NOMO-1 (cell line): ENCODE data around the gene ANTXR2.
A peak's percentile ranks its signal among the peaks of the same experiment; 100 is the strongest.
"Not testable (repeated sequence)": the region's sequence is repeated elsewhere in the genome, so short reads cannot be mapped to it uniquely, and the experiment has no call there.

Experiments used
- DNase-seq, 2 experiments: peaks; one replicate each; lab custom pipeline; 2025; ENCODE audit not compliant: unreplicated experiment in 2 of 2; lab: John Stamatoyannopoulos, UW

The ANTXR2 gene

DNA sequence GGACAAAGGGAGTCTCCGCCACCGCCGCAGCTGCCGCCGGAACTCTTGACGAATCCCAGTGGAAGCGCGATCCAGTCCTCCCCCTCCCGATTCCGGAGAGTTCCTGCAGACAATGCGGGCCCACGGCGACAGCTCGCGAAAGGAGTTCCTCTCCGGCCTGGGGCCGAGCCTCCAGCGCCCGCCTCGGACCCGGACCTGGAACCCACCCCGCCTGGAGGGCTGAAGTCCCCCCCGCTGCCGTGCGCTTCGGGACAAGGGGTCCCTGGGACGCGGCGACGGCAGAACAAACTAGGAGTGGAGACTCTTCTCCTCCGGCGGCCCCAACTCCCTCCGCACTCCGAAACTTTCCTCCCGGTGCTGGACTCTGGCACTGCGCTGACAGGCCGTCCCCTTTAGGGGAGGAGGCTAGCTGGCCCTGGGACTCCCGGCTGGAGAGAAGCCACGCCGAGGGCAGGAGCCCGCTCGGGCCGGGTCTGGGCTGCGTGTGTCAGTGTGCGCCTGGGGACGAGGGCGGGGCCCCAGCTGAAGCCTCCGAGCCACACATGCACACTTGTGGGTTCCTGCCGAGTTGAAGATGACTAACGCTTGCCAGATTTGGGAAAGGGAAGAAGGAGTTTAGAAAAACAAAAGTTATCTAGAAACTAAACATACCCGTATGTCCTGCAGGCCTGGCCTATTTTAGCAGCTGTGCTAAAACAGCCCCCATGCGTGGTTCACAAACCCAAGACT, at the start of gene ANTXR2:
Gene ANTXR2, minus strand, starts transcription at position 486 of the 729 bp plus-strand sequence. CDS start 669 bp downstream, outside the sequence.
- DNase-seq: peak; percentile 88 to 94

DNA sequence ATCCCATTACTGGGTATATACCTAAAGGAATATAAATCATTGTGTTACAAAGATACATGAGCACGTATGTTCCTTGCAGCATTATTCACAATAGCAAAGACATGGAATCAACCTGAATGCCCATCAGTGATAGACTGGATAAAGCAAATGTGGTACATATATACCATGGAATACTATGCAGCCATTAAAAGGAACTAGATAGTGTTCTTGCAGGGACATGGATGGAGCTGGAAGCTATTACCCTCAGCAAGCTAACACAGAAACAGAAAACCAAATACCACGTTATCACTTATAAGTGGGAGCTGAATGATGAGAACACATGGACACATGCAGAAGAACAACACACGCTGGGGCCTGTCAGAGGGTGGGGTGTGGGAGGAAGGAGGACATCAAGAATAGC, 48.8 kb upstream of the ANTXR2 start:
- DNase-seq: not testable (repeated sequence)

DNA sequence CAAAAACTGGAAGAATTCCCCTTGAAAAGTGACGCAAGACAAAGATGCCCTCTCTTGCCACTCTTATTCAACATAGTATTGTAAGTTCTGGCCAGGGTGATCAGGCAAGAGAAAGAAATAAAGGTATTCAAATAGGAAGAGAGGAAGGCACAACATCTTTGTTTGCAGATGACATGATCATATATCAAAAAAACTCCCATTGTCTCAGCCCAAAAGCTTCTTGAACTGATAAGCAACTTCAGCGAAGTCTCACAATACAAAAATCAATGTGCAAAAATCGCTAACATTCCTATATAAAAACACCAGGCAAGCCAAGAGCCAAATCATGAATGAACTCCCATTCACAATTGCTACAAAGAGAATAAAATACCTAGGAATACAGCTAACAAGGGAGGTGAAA, 46.6 kb upstream of the ANTXR2 start:
- not testable (repeated sequence) for DNase-seq

DNA sequence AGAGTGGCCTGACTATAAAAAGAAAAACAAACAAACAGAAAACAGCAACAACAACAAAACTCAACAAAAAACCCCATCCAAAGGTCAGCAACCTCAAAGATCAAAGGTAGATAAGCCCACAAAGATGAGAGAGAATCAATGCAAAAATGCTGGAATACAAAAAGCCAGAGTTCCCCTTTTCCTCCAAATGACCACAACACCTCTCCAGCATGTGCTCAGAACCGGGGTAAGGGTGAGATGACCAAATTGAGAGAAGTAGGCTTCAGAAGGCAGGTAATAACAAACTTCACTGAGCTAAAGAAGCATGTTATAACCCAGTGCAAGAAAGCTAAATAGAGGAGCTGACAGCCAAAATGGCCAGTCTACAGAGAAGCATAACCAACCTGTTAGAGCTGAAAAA, 43.5 kb upstream of the ANTXR2 start:
- DNase-seq: no peak

DNA sequence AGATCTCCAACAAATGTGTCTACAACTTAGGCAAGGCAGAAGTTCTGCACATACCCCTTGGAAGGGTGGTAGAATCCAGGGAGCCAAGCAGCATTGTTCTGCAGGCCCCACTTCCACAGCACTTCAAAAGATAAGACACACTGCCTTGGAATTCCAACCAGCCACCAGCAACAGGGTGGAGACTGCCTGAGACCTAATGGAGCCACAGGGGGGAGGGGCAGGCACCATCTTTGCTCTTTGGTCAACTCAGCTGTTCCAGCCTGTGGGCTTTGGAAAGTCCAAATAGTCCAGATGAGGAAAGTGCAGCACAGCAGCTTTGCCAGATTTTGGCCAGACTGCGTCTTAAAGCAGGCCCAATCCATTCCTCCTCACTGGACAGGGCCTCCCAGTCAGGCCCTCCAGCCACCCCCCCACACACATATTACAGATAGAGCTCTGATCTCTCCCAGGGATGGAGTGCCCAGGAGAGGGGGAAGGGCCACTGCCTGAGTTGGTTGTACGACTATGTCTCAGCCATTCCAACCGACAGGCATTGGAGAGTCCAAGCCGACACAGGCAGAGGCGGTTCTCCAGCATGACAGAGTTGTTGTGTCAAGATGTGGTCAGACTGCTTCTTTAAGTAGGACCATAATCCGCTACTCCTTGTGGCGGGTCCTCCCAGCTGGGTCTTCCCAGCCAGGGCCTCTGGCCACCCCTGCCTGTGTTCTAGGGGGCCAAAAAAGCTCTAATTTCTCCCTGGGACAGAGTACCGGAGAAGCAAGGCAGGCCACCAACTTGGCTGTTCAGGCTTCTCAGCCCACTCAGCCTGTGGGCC, 42.5 kb upstream of the ANTXR2 start:
- no peak for DNase-seq

DNA sequence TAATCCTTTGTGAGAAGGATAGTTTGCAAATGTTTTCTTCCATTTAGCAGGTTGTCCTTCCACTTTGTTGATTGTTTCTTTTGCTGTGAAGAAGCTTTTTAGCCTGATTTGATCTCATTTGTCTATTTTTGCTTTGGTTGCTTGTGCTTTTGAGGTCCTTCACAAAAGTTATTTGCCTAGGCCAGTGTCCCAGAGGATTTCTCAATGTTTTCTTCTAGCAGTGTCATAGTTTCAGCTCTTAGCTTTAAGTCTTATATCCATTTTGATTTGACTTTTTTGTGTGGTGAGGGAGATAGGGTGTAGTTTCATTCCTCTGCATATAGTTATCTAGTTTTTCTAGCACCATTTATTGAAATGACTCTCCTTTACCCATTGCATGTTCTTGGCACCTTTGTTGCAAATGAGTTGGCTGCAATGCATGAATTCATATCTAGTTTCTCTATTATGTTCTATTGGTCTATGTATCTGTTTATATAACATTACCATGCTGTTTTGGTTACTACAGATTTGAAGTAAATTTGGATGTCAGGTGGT, 41.8 kb upstream of the ANTXR2 start:
- no peak for DNase-seq

DNA sequence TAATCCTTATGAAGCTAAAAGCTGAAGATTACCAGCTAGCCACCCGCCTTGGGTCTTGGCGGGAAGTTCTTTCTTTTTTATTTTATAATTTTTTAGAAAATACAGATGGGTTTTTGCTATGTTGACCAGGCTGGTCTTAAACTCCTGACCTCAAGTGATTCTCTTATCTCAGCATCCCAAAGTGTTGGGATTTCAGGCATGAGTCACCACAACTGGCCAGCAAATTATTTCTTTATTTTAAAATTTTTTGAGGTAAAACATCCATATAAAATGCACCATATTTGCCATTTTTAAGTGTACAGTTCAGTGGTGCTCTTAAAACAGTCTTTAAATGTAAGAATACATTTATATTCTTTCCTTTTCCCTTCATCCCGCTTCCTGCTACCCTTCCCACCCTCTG, 40.6 kb upstream of the ANTXR2 start:
- no peak for DNase-seq

DNA sequence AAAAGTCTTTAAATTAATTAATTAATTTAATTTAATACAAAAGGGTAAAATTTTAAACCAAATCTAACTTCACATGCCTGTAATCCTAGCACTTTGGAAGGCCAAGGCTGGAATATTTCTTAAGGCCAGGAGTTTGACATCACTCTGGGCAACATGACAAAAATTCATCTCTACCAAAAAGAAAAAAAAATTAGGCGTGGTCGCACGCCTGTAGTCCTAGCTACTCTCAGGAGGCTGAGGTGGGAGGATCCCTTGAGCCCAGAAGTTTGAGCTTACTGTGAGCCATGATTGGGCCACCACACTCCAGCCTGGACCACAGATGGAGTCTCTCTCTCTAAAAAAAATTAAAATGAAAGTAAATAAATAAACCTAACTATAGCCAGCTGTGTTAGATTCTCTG, 39.2 kb upstream of the ANTXR2 start:
- no peak for DNase-seq

DNA sequence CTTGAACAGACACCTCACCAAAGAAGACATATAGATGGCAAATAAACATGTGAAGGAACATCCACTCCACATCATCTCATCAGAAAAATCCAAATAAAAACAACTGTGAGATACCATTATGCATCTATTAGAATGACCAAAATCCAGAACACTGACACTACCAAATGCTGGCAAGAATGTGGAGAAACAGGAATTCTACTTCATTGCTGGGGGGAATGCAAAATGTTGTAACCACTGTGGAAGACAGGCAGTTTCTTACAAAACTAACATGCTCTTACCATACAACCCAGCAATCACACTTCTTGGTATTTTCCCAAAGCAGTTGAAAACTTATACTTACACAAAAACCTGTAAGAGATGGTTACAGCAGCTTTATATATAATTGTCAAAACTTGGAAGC, 38.2 kb upstream of the ANTXR2 start:
- no peak for DNase-seq

DNA sequence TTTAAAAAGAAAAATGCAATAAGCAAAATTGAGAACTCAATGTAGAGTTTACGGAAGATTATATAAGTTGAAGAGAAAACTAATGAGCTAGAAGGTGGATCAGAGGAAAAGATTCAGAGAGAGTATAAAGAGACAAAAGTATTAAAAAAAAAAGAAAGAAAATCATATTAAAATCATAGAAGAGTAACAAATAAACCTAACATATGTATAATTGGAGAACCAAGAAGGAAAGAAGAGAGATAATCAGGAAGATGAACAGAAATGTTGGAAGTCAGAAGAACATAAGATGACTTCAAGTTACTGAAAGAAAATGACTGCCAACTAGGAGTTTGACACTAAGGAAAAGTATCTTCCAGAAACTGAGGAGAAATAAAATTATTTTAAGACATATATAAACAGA, 34.3 kb upstream of the ANTXR2 start:
- no peak for DNase-seq

DNA sequence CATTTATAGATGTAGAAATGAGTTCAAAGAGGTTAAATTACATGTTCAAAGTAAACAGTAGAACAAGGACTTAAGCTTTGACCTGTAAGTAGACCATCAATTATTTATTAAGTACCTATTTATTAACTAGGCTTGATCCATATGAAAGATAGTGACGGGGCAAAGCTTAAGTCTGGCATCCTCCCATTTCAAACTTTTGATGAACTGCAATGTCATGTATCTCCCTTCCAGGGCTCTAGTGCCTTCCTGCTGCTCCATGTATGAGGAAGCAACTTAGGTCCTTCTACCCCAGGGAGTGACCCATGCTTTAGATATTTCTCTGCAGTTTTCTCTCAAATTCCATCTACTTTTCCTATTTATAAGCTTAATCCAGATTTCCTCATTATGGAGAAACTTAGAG, 31.9 kb upstream of the ANTXR2 start:
- DNase-seq: no peak

DNA sequence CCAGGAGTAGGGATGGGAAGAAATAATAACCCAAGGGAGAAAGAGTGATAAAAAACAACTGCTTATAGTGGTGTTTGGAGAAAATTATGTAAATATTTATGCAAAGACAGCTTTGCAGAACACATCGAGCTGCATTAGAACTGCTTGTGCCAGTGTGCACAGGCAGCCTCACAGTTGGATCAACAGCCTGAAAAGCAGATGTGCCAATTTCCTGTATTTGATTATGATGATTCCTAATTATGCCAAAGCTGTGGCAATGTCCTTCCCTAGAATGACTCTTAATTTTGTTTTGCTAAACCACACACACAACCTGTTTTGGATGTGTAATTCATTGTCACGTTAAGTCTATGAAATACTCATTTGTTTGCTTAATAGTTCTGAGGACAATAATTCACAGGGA, 30.6 kb upstream of the ANTXR2 start:
- DNase-seq: peak; percentile 51 to 61

DNA sequence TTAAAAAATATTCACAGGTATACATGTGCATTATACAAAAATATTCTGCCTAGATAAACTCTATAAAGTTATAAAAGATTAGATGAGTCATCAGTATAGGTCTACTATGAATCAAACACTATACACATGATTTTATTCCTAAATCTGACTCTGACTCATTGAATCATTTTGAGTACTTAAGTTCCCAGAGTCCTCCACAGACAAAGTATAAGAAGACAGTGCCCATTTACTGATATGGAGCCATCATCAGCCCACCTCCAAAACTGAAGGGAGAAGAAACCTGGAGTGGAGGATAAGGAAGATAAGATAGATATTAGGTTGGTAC, 28.7 kb upstream of the ANTXR2 start:
- no peak for DNase-seq

DNA sequence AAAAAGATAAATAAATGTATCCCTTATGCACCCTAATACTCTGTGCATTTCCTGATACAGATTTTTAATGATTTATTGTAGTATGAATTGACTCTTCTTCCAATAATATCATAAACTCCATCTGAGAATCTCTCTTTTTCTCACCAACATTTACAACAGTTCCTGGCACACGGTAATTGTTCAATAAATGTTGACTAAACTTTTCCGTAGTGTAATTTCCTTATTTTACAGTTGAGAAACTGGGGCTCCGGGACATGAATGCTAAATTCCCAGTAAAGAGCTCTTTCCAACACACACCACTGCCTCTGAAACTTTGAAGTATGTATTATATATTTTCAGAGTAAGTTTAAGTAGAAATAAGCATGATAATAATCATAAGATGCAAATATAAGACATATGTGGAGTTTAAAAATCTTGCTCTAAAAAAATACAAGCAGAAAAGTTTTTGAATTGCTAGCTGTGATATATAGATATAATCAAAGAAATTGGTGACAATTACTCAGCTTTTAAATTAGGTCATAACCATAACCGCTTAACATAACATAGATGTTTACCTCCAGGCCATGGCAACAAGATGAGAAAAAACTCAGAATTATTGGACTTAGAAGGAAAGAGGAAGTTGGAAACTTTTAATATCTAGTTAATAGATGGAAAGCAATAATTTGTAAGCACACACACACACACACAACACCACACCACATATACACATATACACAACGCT, 28.2 kb upstream of the ANTXR2 start:
- DNase-seq: peak in 1 of 2 experiments; percentile 32

DNA sequence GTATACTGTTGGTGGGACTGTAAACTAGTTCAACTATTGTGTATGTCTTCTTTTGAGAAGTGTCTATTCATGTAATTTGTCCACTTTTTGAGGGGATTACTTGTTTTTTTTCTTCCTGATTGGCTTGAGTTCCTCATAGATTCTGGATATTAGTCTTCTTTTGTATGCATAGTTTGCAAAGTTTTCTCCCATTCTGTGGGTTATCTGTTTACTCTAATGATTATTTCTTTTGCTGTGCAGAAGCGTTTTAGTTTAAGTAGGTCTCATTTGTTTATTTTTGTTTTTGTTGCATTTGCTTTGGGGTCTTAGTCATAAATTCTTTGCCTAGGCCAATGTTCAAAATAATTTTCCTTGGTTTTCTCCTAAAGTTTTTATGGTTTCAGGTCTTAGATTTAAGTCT, 26.6 kb upstream of the ANTXR2 start:
- no peak for DNase-seq

DNA sequence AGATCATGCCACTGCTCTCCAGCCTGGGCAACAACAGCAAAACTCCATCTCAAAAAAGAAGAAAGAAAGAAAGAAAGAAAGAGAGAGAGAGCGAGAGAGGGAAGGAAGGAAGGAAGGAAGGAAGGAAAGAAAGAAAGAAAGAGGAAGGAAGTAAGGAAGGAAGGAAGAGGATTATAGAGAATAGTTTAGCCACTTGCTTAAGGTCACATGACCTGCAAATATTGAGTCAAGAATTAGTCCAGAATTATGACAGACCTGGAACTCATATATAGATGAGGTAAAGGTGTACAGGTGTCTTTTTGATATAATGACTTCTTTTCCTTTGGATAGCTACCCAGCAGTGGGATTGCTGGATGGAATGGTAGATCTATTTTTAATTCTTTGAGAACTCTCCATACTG, 25.6 kb upstream of the ANTXR2 start:
- no peak for DNase-seq

DNA sequence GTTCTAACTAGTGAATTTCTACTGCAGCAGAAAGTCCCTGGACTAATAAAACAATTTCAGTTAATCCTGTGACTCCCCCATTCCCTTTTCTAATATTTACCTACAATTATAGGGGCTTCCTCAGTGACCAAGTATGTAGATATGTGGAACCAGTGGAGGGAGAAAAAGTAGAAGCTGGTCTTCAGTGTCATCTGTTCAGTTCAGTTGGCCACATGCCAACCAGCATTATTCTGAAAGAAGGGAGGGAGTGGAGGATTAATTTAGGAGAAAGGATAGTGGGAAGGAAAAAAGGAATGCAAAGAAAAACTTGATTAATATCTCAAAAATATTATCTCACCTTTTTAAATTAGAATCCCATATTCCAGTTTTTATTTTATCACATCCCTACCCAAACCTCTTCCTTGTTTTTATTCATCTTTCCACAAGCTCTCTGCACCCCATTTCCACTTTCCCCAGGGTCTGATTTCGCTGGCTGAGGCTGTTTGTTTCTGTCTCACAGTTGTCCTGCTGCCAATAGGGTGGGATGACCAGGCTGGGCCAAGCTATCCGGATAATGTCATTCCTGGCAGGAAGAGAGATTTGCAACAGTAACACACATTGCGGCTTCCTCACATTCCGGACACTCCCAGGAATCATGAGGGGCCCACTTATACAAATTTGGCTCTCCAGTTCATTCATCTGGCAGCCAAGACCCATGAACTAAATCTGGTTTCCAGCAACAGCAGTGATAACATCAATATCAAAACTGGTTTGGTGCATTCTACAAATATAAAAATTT, 24.6 kb upstream of the ANTXR2 start:
- DNase-seq: no peak

DNA sequence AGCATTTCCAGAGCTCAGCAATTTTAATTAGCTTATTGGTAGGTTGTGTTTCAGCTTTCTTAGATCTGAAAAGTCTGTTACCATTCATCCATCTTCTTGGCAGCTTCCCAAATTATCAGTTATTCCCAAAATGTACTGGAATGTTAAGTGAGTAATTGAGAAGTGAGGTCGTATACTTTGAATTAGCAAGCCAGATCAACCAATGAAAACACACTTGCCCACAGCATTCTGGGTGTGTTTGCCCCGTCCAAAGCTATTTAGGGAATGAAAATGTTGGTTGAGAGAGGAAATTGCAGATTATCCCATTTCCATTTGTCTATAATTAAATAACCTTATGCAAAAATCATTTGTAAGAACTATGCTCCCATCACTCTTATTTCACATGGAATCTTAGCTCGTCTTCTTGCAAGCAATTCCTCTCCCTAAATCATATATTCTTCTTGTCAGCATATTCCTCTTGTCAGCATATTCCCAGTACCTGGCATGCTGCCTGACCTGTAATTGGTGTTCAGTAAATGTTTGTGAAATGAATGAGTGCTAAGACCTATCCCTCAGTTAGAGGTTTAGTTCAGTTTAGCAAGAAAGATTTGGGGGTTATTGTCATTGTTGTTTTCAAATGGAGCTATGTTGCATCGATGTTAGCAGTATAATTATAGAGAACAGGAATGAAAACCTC, 23.3 kb upstream of the ANTXR2 start:
- DNase-seq: no peak

DNA sequence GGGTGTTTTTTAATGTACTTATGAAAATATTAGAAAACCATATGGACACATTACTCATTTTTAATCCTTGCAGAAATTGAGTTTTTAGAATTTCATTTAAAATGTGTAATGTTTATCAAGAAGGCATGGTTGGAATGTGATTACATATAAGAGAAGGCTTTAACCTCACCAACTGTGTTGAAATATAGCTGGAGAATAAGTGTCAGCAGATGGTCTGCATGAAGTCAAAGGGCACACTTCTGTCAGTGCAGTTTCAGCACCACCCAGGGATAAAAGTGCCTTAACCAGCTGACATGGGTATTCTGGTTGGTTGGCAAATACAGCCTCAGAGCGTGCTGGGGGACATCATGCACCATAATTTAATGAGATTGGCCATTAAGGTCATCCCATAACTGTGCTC, 21.2 kb upstream of the ANTXR2 start:
- no peak for DNase-seq

DNA sequence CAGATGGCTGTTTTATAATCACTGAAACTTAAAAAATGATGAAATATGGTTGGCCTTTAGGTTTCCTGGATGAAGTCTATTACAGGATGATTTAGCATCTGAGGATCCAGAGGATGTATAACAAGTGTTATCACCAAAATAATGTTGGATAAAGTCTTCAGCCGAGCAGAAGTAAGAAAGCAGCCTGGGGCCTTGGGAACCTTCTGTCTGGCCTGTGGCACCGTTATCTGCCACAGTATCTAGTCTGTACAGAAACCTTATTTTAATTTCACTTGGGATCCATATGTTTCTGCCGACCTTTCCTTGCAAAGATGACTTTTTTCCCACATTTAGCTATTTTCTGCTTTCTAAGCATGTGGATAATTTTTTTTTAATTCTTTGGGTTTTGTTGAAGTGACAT, 20.5 kb upstream of the ANTXR2 start:
- no peak for DNase-seq
